ENCODE measurements around the gene CMPK1. TPM values are rescaled to one million over a fixed set of nuclear protein-coding genes. Genes with fewer than 3 reads are reported as not detected.

The CMPK1 gene
- total RNA-seq, 6 experiments from 2014 or later: 118 to 141 (median 131) TPM

- no peak for DNase-seq
Observed at GRCh38 chr1:47361380-47361779, 27.8 kb downstream of the CMPK1 start.

DNA sequence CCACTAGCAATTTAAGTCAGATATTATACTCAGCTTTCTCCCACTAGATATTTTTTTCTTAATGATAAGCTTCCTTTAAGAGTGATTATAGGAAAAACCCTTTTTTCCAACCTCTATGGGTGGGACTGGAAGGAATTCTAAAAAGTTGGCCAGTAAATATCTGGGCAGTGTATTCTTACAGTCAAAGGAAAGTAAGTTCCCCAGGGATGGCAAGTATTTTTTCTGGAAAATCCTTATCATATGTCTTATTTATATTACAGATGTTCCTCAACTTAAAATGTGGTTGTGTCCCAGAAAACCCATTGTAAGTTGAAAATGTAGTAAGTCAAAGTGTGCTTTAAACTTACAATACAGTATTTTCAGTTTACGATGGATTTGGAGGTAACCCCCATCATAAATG lies 29.2 kb downstream of the CMPK1 start:
- Mint-ChIP-seq H3K27ac (no peak overlapping the region), H3K4me3 (no peak overlapping the region), H3K4me1 (ENCODE audit: low read depth) (no peaks in the 10 kb centered on the region), H3K36me3 (ENCODE audit: low read depth) (no peaks in the 10 kb centered on the region; the same call in 1 of the 2 replicates), H3K27me3 (ENCODE audit: insufficient read depth) (no peaks in the 10 kb centered on the region), H3K9me3 (no peaks in the 10 kb centered on the region)
- DNase-seq: no peak
- TF ChIP-seq, protein P1, sequence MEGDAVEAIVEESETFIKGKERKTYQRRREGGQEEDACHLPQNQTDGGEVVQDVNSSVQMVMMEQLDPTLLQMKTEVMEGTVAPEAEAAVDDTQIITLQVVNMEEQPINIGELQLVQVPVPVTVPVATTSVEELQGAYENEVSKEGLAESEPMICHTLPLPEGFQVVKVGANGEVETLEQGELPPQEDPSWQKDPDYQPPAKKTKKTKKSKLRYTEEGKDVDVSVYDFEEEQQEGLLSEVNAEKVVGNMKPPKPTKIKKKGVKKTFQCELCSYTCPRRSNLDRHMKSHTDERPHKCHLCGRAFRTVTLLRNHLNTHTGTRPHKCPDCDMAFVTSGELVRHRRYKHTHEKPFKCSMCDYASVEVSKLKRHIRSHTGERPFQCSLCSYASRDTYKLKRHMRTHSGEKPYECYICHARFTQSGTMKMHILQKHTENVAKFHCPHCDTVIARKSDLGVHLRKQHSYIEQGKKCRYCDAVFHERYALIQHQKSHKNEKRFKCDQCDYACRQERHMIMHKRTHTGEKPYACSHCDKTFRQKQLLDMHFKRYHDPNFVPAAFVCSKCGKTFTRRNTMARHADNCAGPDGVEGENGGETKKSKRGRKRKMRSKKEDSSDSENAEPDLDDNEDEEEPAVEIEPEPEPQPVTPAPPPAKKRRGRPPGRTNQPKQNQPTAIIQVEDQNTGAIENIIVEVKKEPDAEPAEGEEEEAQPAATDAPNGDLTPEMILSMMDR (IDR thresholded peaks at IDR 0.05): no peak

More at GRCh38 chr1:47361380-47361779, 27.8 kb downstream of the CMPK1 start:
- no peaks in the 10 kb centered on the region for H3K4me1 Mint-ChIP-seq (ENCODE audit: low read depth)
- no peak overlapping the region for H3K27ac Mint-ChIP-seq
- no peaks in the 10 kb centered on the region for H3K9me3 Mint-ChIP-seq
- no peaks in the 10 kb centered on the region for H3K27me3 Mint-ChIP-seq (ENCODE audit: insufficient read depth)
- H3K4me3 Mint-ChIP-seq: no peak overlapping the region
- TF ChIP-seq, protein P1 (IDR thresholded peaks at IDR 0.05): no peak
- H3K36me3 Mint-ChIP-seq (ENCODE audit: low read depth): no peaks in the 10 kb centered on the region; the same call in 1 of the 2 replicates

- peaks cover 10% of the 10 kb centered on the region for H3K36me3 Mint-ChIP-seq (ENCODE audit: low read depth)
- H3K4me1 Mint-ChIP-seq (ENCODE audit: low read depth): peaks cover 8% of the 10 kb centered on the region; the same call in 1 of the 2 replicates
- H3K27ac Mint-ChIP-seq: no peak overlapping the region
- TF ChIP-seq, protein P1 (IDR thresholded peaks at IDR 0.05): no peak
- no peaks in the 10 kb centered on the region for H3K9me3 Mint-ChIP-seq
- no peaks in the 10 kb centered on the region for H3K27me3 Mint-ChIP-seq (ENCODE audit: insufficient read depth)
- H3K4me3 Mint-ChIP-seq: no peak overlapping the region
- DNase-seq: no peak
Observed at GRCh38 chr1:47367651-47368050, 34.1 kb downstream of the CMPK1 start.

DNA sequence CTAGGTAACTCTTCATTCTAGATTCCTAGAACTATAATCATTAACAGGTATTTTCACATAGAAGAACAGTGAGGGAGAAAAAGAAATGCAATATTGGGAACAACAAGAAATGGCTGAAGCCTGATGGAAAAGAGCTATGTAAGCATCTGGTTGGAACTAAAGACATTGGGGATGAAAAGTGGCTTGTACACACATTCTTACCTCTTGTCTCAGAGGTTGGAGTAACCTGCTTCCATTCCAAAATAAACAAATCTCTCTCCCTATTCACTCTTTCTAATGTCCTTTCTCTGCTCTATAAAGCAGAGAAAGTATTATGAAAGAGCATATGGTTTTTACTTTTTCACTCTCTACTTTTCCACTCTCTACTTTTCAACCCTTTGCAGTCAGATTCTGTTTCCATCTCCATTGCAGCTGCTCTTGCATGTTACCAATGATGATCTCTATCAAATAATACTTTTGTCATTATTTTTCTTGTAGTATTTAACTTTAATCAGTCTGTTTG lies 37.5 kb downstream of the CMPK1 start:
- TF ChIP-seq, protein P1 (IDR thresholded peaks at IDR 0.05): no peak
- H3K36me3 Mint-ChIP-seq (ENCODE audit: low read depth): peaks cover 10% of the 10 kb centered on the region
- no peaks in the 10 kb centered on the region for H3K9me3 Mint-ChIP-seq
- H3K27me3 Mint-ChIP-seq (ENCODE audit: insufficient read depth): no peaks in the 10 kb centered on the region
- no peak overlapping the region for H3K27ac Mint-ChIP-seq
- no peak overlapping the region for H3K4me3 Mint-ChIP-seq
- no peak for DNase-seq
- peaks cover 8% of the 10 kb centered on the region; the same call in 1 of the 2 replicates for H3K4me1 Mint-ChIP-seq (ENCODE audit: low read depth)

- no peak for DNase-seq
- Mint-ChIP-seq H3K27me3 (ENCODE audit: insufficient read depth) (no peaks in the 10 kb centered on the region), H3K4me1 (ENCODE audit: low read depth) (peaks cover 8% of the 10 kb centered on the region; the same call in 1 of the 2 replicates), H3K9me3 (no peaks in the 10 kb centered on the region), H3K36me3 (ENCODE audit: low read depth) (peaks cover 11% of the 10 kb centered on the region), H3K4me3 (no peak overlapping the region), H3K27ac (no peak overlapping the region; the same call in 1 of the 2 replicates)
- TF ChIP-seq, protein P1 (IDR thresholded peaks at IDR 0.05): no peak
Observed at GRCh38 chr1:47374501-47374900, 40.9 kb downstream of the CMPK1 start.

Data from HFFc6 (cell line).